AG09319 (cell line): Measurements from ENCODE around the gene CYP19A1.

Experiments
- DNase-seq: peaks from one replicate; pipeline ENCODE4 v3.0.0-alpha.2; 2010; ENCODE audit warnings: low read depth; ENCODE audit errors: extremely low read depth
- TF ChIP-seq, protein P1 (sequence below): IDR thresholded peaks from 2 replicates; pipeline ENCODE4 v1.5.1; 2011; ENCODE audit warnings: low read depth, mild to moderate bottlenecking, inconsistent platforms, low read length, moderate library complexity

The CYP19A1 gene

DNA sequence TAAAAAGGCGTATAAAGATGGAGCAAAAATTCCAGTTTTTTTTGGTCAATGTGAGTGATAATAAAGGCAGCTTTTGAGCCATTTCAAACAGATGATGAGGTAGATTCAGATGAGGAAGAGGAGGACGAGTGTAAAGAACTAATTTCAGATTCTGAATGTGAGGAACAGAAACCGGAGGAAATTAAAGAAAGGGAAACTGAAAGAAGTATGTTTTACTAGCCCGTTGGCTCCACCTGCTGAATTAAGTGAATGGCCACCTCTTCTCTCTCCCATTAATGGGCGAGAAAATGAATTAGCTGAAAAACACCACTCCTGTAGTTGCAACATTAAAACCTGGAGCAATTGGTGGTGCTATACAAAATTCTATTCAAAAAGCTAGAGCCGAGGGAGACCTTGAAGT is 55.4 kb downstream of the CYP19A1 start:
- TF ChIP-seq, protein P1, sequence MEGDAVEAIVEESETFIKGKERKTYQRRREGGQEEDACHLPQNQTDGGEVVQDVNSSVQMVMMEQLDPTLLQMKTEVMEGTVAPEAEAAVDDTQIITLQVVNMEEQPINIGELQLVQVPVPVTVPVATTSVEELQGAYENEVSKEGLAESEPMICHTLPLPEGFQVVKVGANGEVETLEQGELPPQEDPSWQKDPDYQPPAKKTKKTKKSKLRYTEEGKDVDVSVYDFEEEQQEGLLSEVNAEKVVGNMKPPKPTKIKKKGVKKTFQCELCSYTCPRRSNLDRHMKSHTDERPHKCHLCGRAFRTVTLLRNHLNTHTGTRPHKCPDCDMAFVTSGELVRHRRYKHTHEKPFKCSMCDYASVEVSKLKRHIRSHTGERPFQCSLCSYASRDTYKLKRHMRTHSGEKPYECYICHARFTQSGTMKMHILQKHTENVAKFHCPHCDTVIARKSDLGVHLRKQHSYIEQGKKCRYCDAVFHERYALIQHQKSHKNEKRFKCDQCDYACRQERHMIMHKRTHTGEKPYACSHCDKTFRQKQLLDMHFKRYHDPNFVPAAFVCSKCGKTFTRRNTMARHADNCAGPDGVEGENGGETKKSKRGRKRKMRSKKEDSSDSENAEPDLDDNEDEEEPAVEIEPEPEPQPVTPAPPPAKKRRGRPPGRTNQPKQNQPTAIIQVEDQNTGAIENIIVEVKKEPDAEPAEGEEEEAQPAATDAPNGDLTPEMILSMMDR: no peak

GRCh38 chr15:51282241-51282640 is 56.2 kb downstream of the CYP19A1 start:
- peak; percentile 29 for DNase-seq

More for the DNA sequence above, 55.4 kb downstream of the CYP19A1 start:
- no peak for DNase-seq

DNA sequence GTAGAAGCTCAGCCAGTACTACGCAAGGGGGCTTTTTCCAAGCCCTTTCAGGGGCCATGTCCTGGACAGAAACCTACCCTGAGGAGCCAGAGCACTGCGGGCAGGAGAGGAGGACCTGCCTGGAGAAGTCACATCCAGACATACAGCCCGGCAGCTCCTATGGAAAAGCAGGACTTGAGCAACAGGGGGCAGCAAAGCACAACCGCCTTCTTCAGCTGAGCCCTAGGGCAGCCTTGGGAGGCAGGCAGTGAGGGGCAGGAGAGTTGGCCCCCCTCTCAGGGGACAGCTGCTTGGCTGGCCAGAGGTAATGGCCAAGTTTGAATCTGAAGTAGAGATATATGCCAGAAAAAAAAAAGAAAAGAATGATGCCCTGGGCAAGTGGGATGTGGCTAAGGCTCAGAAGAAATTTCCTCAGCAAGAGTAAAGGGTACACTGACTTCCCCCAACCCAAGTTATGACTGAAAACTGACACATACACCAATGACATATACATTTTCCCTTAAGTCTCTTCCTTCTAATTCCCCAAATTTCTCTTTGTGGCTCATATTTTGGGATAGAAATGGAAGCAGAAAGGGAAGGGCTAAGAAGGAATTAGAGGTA is 56.9 kb downstream of the CYP19A1 start:
- DNase-seq: peak; percentile 37
- TF ChIP-seq, protein P1: peak; percentile 83

GRCh38 chr15:51280838-51281237 is 57.6 kb downstream of the CYP19A1 start:
- TF ChIP-seq, protein P1: no peak
- no peak for DNase-seq

- TF ChIP-seq, protein P1: no peak
- DNase-seq: no peak
Measured at GRCh38 chr15:51279391-51279790, 59.0 kb downstream of the CYP19A1 start.

DNA sequence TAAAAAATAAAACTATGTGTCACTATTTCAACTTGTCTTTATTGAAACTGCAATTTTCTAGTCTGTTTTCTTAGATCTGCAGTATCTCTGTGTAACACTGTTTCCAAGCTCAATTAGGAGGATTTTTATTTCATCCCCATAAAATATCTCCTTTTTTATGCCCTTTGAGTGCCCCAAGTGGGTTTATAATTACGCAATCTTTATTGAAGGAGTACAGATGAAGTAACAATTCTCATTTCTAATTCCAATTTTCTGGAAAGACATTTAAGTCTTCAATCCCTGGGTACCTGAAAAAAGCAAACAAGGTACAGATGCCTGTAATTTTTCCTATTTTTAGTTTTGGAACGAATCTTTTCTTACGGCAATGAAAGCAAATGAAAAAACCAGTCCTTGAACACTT is 61.3 kb downstream of the CYP19A1 start:
- DNase-seq: no peak
- TF ChIP-seq, protein P1: no peak

DNA sequence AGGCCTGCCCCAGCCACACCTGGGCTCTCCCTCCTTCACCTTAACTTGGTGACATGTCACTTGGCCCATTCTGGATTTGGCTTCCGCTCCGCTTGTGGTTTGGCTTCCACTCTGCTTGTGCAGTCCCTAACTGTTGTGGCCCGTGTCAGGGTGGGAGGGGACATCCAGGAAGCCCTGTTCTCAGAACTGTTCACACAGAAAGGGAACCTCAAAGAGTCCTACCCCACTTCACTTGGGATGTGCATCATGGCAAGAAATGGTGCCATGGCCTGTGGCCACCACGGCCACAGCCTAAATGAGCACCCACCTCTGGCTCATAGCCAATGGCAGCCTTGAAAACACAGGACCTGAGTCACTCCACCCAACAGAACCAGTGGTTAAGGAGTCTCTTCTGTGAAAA is 63.4 kb downstream of the CYP19A1 start:
- DNase-seq: no peak

More for the DNA sequence above, 63.4 kb downstream of the CYP19A1 start:
- TF ChIP-seq, protein P1: no peak
